Upper lobe of left lung (tissue), 6 donors: Measurements from ENCODE around the gene PSMB5. TPM values are rescaled to one million over a fixed set of nuclear protein-coding genes. Genes with fewer than 3 reads are reported as not detected.

Experiments
- ATAC-seq, 2 donors: fragments of 200-7000 bp; cut with Tn5 transposase; one replicate each; pipeline ENCODE4 v1.9.1; 2022; ENCODE audit warnings: mild to moderate bottlenecking in 2 of 2, moderate library complexity in 2 of 2; ENCODE audit not compliant: low FRiP score in 2 of 2
- DNase-seq, 2 donors: peaks; one replicate each; pipeline ENCODE4 v3.0.0-alpha.2; 2019 to 2020
- H3K27ac ChIP-seq, 4 donors: fragments of 200-600 bp; sonication (generic); one replicate each; pipeline ENCODE4 v1.5.1; 2016 to 2019
- H3K27me3 ChIP-seq, 4 donors: fragments of 200-600 bp; sonication (generic); one replicate each; pipeline ENCODE4 v1.5.1; 2017 to 2019
- H3K36me3 ChIP-seq, 4 donors: fragments of 200-600 bp; sonication (generic); one replicate each; pipeline ENCODE4 v1.5.1; 2016 to 2019
- H3K4me1 ChIP-seq, 4 donors: fragments of 200-600 bp; sonication (generic); one replicate each; pipeline ENCODE4 v1.5.1; 2018 to 2019
- H3K4me3 ChIP-seq, 4 donors: fragments of 200-600 bp; sonication (generic); one replicate each; pipeline ENCODE4 v1.5.1; 2017 to 2019; ENCODE audit warnings: mild to moderate bottlenecking in 2 of 4, moderate library complexity in 1 of 4
- H3K9me3 ChIP-seq, 4 donors: fragments of 200-600 bp; sonication (generic); one replicate each; pipeline ENCODE4 v1.5.1; 2018 to 2019
- EP300 ChIP-seq, 4 donors: sonication (generic); formaldehyde crosslinking; IDR thresholded peaks; one replicate each; pipeline ENCODE4 v1.5.1; 2017; ENCODE audit warnings: antibody characterized with exemption in 4 of 4, control low read depth in 2 of 4
- POLR2A ChIP-seq, 4 donors: fragments of 450-650 bp; IDR thresholded peaks; one replicate each; pipeline ENCODE4 v1.5.1; 2016 to 2017; ENCODE audit warnings: antibody characterized with exemption in 4 of 4, mild to moderate bottlenecking in 2 of 4
- POLR2AphosphoS5 ChIP-seq, 2 donors: sonication (generic); formaldehyde crosslinking; IDR thresholded peaks; one replicate each; pipeline ENCODE4 v1.5.1; 2017; ENCODE audit warnings: antibody characterized with exemption in 2 of 2
- WGBS, 2 donors: methylation state at CpG; one replicate each; pipeline ENCODE4 v1.1.5; 2017 to 2018; 5-methylcytosine and 5-hydroxymethylcytosine counted together
- total RNA-seq, 6 donors: library from RNA; depleted of rRNA in 4 of 6; stranded (reverse); fragments of >200 nt in 4 of 6; gene quantifications; one replicate each; pipeline versions ENCODE4 v1.1.0 to v1.2.1, GENCODE V29; 2016 to 2021
- TF ChIP-seq, protein P1 (sequence below), 6 experiments: fragments of 450-650 bp in 4 of 6; fragments of 200-600 bp in 2 of 6; sonication (generic) in 2 of 6; IDR thresholded peaks; one replicate each; pipeline ENCODE4 v1.5.1; 2016 to 2019; ENCODE audit warnings: antibody characterized with exemption in 6 of 6
- donor health status: DM: no; HTN: no; CAD: no; lungs with moderate emphysema.
- donor health status: DM: no; HTN: yes; CAD: no; lungs with severe emphysema.

Gene PSMB5
- total RNA-seq, 6 donors from 2014 or later = 58.7 to 147 (median 86.1) TPM

DNA sequence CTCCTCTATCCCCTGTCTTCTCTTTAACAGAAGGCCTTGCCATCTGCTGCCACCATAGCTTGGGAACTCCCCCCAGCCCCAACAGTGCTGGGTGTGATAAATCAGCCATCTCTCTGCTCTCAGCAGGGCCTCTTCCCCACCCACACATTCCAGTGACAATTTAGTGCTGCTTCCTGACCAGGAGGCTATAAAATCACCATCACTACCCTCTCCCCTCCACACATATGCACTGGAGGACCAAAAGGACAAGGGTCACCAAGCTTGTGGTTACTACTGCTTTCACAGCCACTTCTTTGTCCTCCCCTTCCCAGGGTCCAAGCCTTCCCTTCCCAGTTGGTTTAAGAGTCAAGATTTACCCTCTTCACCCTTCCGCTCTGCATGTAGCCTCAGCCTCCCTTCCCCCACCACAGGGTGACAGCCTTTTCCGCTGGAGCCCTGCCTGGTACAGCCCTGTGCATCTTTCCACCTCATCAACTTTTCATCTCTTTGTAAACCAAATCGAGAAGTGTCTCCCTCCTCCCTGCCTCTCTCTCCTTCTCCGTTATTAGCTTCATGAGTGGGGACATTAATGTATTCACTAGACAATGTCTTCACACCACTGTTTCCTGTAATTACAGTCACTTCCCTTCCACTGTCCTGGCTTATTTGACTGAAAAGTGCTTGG, 9.4 kb downstream of the PSMB5 start:
- Histone ChIP-seq H3K36me3 (peaks cover 4 to 55% (median 35%) of the 10 kb centered on the region in 4 donors), H3K4me3 (no peak overlapping the region), H3K4me1 (peaks cover 0 to 10% (median 5%) of the 10 kb centered on the region in 4 donors), H3K27ac (no peak overlapping the region), H3K27me3 (no peaks in the 10 kb centered on the region), H3K9me3 (no peaks in the 10 kb centered on the region)
- no peak for ATAC-seq
- no peak for DNase-seq
- 69 to 75% methylated on average over 4 of the region's 4 CpGs for WGBS, 2 donors
- no peak for TF ChIP-seq POLR2AphosphoS5 (IDR thresholded peaks at IDR 0.05)
- TF ChIP-seq EP300 (IDR thresholded peaks at IDR 0.05) = no peak
- TF ChIP-seq, protein P1, sequence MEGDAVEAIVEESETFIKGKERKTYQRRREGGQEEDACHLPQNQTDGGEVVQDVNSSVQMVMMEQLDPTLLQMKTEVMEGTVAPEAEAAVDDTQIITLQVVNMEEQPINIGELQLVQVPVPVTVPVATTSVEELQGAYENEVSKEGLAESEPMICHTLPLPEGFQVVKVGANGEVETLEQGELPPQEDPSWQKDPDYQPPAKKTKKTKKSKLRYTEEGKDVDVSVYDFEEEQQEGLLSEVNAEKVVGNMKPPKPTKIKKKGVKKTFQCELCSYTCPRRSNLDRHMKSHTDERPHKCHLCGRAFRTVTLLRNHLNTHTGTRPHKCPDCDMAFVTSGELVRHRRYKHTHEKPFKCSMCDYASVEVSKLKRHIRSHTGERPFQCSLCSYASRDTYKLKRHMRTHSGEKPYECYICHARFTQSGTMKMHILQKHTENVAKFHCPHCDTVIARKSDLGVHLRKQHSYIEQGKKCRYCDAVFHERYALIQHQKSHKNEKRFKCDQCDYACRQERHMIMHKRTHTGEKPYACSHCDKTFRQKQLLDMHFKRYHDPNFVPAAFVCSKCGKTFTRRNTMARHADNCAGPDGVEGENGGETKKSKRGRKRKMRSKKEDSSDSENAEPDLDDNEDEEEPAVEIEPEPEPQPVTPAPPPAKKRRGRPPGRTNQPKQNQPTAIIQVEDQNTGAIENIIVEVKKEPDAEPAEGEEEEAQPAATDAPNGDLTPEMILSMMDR (IDR thresholded peaks at IDR 0.05) = no peak
- TF ChIP-seq POLR2A (IDR thresholded peaks at IDR 0.05) = no peak

DNA sequence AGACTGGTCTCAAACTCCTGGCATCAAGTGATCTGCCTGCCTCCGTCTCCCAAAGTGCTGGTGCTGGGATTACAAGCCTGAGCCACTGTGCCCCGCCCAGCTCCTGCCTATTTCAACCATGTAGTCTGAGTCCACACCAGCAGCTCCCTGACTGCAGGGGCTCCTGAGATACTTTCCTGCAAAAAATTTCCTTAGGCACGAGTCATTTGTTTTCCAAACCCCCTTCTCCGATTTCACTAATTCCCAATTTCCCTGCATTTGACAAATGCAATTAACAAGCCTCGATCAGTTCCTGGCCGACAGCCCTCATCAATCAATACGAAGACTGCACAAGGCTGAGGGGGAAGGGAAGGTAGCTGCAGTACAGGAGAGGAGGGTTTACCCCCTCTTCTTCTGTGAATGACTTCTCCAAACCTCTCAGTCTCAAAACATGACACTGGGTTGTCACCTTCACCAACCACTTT, 10.1 kb downstream of the PSMB5 start:
- ATAC-seq (no peak), DNase-seq (no peak)
- 88 to 92% methylated on average over 7 of the region's 7 CpGs for WGBS, 2 donors
- H3K9me3 ChIP-seq = no peaks in the 10 kb centered on the region
- no peak overlapping the region for H3K27ac ChIP-seq
- no peak overlapping the region for H3K4me3 ChIP-seq
- TF ChIP-seq, protein P1 (IDR thresholded peaks at IDR 0.05) = no peak
- TF ChIP-seq POLR2A (IDR thresholded peaks at IDR 0.05) = no peak
- TF ChIP-seq POLR2AphosphoS5 (IDR thresholded peaks at IDR 0.05) = no peak
- peaks cover 0 to 10% (median 5%) of the 10 kb centered on the region in 4 donors for H3K4me1 ChIP-seq
- peaks cover 4 to 52% (median 34%) of the 10 kb centered on the region in 4 donors for H3K36me3 ChIP-seq
- no peaks in the 10 kb centered on the region for H3K27me3 ChIP-seq

DNA sequence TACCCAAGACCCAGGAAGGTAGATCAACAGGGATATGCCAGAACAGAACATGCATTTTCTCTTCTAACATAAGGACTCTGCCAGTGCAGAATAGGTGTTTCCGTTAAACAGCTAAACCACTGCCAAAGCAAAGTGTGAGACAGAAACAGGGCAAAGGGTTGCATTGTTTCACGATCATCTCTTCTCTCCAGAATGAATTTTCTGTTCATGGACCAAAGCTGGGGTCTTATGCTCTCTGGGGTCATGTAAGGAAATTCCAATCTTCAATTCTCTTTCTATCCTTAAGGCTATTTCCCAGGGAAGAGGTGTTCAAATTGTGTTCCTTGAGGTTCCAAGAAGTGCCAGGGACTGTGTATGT, 10.9 kb downstream of the PSMB5 start:
- Histone ChIP-seq H3K36me3 (peaks cover 4 to 46% (median 29%) of the 10 kb centered on the region in 4 donors), H3K4me3 (no peak overlapping the region), H3K4me1 (peaks cover 0 to 9% (median 2%) of the 10 kb centered on the region in 4 donors), H3K27me3 (no peaks in the 10 kb centered on the region), H3K9me3 (no peaks in the 10 kb centered on the region), H3K27ac (no peak overlapping the region)
- no peak for DNase-seq
- TF ChIP-seq EP300 (IDR thresholded peaks at IDR 0.05) = no peak
- TF ChIP-seq, protein P1 (IDR thresholded peaks at IDR 0.05) = no peak
- TF ChIP-seq POLR2AphosphoS5 (IDR thresholded peaks at IDR 0.05) = no peak
- TF ChIP-seq POLR2A (IDR thresholded peaks at IDR 0.05) = no peak
- ATAC-seq = no peak
- WGBS, 2 donors = 79 to 88% methylated on average over 2 of the region's 2 CpGs

DNA sequence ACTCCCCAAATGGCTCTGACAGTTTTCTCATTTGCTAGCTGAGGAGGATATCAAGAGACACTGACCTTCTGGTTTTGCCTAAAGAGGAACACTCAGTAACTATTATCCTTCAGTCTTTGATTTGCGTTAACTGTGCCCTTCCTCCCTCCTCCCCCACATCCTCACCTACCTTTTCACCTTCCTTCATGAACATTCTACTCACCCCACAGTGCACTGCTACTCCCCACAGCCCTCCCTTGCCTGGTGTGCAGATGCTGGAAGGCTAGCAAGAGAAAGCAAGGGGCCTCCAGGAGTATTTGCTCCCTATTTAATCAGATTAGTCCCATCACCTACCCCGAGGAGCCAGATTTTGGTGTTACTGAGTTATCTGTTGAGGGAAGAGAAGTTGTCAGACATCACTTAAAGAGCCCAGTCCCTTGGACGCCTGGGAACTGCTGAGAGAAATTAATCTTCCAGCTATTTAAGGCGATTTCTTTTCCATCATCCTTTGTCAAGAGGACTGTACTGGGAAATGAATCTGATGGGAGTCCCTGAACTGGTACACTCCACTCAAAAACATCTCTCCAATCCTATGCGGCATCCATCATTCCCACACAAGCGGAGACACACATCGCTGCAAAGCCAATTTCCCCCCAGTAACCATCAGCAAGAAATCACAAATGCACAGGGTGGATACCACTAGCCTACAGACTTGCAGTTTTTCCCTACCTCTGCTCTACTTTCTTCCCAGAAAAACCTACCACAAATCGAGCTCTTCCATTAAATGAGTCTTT, 11.5 kb downstream of the PSMB5 start:
- ATAC-seq = no peak
- DNase-seq = no peak
- Histone ChIP-seq H3K4me1 (peaks cover 0 to 5% (median under 1%) of the 10 kb centered on the region in 4 donors), H3K27ac (no peak overlapping the region), H3K36me3 (peaks cover 4 to 41% (median 27%) of the 10 kb centered on the region in 4 donors), H3K9me3 (no peaks in the 10 kb centered on the region), H3K4me3 (no peak overlapping the region), H3K27me3 (no peaks in the 10 kb centered on the region)
- TF ChIP-seq, protein P1 (IDR thresholded peaks at IDR 0.05) = no peak
- TF ChIP-seq POLR2A (IDR thresholded peaks at IDR 0.05) (no peak), POLR2AphosphoS5 (IDR thresholded peaks at IDR 0.05) (no peak), EP300 (IDR thresholded peaks at IDR 0.05) (no peak)
- WGBS, 2 donors = 86 to 88% methylated on average over 8 of the region's 8 CpGs
